Dermis microvascular lymphatic vessel endothelial cell (primary cell): Measurements from ENCODE around the gene G6PC1. TPM values are rescaled to one million over a fixed set of nuclear protein-coding genes. Genes with fewer than 3 reads are reported as not detected.
"Not testable (repeated sequence)": the region's sequence is repeated elsewhere in the genome, so short reads cannot be mapped to it uniquely, and the experiment has no call there.

Experiments
- DNase-seq, 2 donors: peaks; one replicate each; pipeline versions ENCODE4 v3.0.0 to v3.0.0-alpha.2; 2010; ENCODE audit warnings: low read depth in 2 of 2
- total RNA-seq: library from RNA; depleted of rRNA; stranded (reverse); fragments of >200 nt; gene quantifications from 2 replicates; pipeline ENCODE4 v1.2.1, GENCODE V29; 2014

The G6PC1 gene
- not detected in 2 replicates for total RNA-seq

DNA sequence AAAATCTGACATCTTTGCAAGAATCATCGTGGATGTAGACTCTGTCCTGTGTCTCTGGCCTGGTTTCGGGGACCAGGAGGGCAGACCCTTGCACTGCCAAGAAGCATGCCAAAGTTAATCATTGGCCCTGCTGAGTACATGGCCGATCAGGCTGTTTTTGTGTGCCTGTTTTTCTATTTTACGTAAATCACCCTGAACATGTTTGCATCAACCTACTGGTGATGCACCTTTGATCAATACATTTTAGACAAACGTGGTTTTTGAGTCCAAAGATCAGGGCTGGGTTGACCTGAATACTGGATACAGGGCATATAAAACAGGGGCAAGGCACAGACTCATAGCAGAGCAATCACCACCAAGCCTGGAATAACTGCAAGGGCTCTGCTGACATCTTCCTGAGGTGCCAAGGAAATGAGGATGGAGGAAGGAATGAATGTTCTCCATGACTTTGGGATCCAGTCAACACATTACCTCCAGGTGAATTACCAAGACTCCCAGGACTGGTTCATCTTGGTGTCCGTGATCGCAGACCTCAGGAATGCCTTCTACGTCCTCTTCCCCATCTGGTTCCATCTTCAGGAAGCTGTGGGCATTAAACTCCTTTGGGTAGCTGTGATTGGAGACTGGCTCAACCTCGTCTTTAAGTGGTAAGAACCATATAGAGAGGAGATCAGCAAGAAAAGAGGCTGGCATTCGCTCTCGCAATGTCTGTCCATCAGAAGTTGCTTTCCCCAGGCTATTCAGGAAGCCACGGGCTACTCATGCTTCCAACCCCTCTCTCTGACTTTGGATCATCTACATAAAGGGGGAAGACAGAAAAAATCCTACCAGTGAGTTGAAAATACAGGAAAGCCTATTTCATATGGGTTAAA lies at the start of gene G6PC1:
Gene G6PC1, plus strand, starts transcription at position 340 of the 872 bp plus-strand sequence. Its CDS starts 78 bp downstream, at position 418.
- DNase-seq = no peak

DNA sequence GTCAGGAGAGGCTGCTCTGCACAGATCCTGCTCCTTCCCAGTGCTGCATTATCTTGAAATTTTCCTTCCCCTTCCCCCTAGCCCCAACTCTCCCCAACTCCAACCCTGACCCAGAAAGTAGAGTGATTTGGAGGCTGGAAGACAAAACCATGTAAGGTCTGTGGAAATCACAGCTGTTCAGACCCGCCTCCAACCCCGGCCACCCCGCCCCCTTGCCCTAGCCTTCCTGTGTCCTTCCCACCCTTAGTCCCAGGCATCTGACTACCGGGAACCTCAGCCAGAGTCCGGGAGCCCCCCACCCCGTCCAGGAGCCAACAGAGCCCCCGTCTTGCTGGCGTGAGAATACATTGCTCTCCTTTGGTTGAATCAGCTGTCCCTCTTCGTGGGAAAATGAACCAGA lies 49.6 kb upstream of the G6PC1 start, which contains the start of gene AOC3:
Gene AOC3, plus strand, starts transcription at position 246 of the 400 bp plus-strand sequence. Its CDS starts 145 bp downstream, at position 391.
- DNase-seq = no peak

- not testable (repeated sequence) for DNase-seq
Measured at GRCh38 chr17:42851371-42852240, 49.0 kb upstream of the G6PC1 start.

DNA sequence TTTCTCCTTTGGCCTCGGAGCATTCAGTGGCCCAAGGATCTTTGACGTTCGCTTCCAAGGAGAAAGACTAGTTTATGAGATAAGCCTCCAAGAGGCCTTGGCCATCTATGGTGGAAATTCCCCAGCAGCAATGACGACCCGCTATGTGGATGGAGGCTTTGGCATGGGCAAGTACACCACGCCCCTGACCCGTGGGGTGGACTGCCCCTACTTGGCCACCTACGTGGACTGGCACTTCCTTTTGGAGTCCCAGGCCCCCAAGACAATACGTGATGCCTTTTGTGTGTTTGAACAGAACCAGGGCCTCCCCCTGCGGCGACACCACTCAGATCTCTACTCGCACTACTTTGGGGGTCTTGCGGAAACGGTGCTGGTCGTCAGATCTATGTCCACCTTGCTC lies 48.2 kb upstream of the G6PC1 start:
- no peak for DNase-seq

DNA sequence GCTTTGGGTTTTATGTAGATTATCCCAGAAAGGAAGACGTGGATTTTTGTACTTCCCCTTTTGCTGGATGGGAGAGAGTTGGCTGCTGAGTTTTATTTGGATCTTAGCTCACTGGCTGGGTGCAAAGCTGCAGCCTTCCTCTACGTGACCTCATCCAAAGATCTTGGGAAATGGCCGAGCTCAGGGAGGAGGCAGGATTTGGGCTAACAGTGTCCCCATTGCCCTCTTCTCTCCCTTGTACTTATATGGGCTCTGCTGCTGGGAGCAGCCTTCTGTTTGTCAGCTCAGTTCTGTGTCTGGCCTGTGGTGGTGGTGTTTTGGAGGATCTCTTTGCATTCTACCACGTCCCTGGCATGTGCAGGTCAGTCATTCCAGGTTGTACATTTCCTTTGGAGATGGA lies 47.6 kb upstream of the G6PC1 start:
- no peak for DNase-seq

DNA sequence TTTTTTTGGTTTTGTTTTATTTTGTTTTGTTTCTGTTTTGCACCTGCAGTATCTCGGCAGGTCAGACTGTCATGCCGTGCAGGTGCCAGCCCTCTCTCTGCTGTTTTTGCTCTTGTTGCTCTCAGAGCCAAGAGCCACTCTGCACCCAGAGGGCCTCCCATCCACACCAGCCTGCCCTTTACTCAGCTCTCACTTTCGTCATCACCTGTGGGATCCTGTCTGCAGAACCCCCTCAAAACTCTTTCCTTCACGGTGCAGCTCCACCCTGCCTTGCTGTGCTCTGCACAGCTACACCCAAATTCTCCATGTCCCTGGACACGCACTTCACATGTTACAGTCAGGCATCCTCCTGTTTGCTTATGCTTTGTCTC lies 47.0 kb upstream of the G6PC1 start:
- no peak for DNase-seq

DNA sequence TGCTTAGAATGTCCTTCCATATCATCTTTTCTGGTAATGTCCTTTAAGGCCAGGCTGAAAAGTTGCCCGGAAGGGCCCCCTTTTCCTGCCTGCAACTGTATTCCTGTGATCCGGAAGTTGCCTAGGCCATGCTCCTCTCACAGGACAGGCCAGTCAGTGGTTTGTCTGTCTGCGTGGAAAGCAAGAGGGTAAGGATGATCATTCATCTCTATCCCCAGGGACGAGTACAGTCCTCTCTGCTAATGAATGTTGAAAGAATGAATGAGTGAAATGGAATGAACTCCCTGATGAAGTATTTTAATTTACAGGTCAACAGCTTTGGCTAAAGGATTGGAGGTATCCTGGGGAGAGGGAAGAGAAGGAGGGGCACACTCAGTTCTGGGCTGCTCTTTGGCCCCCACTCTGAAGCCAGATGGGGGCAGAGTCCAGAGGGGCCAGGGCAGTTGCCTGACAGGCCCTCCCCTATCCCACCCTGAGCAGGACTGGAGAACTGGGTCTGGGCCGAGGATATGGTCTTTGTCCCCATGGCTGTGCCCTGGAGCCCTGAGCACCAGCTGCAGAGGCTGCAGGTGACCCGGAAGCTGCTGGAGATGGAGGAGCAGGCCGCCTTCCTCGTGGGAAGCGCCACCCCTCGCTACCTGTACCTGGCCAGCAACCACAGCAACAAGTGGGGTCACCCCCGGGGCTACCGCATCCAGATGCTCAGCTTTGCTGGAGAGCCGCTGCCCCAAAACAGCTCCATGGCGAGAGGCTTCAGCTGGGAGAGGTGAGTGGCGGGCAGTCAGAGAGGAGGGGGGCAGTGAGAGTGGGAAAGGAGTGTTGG lies 46.4 kb upstream of the G6PC1 start:
- DNase-seq = no peak

GRCh38 chr17:42855048-42855596 lies 45.5 kb upstream of the G6PC1 start:
- no peak for DNase-seq

DNA sequence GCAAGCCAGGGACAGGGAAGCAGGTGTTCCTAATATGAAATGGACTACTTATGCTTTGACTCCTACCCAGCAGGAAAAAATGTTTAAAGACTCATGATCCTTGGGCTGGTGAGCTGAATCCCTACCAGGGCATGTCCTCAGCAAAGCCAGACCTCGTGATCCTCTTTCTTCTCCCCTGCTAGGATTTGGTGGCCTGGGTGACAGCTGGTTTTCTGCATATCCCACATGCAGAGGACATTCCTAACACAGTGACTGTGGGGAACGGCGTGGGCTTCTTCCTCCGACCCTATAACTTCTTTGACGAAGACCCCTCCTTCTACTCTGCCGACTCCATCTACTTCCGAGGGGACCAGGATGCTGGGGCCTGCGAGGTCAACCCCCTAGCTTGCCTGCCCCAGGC lies 44.5 kb upstream of the G6PC1 start:
- DNase-seq = not testable (repeated sequence)

- DNase-seq = not testable (repeated sequence)
Measured at GRCh38 chr17:42856516-42856915, 44.1 kb upstream of the G6PC1 start.

GRCh38 chr17:42857389-42857788 lies 43.2 kb upstream of the G6PC1 start:
- DNase-seq = no peak

DNA sequence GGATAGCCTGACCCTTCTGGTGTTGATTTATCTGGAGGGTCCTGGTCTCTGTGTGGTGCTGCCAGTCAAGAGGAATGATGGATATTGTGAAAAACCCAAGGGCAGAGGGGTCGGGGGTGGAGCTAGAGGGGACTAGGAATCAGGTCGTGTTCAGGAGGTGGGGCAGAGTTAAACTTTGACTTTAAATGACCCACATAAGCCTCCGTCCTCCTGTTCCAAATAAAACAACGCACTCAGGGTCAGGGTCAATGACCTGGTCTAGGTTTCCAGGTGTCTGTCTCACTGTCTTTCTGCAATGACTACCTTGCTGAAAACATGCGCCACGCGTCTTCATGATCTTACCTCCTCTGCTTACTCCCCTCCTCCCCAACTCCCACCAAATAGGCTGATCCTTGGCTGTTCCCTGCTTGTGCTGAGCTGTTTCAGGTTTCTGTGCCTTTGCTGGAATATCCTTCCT lies 34.9 kb upstream of the G6PC1 start:
- no peak for DNase-seq

DNA sequence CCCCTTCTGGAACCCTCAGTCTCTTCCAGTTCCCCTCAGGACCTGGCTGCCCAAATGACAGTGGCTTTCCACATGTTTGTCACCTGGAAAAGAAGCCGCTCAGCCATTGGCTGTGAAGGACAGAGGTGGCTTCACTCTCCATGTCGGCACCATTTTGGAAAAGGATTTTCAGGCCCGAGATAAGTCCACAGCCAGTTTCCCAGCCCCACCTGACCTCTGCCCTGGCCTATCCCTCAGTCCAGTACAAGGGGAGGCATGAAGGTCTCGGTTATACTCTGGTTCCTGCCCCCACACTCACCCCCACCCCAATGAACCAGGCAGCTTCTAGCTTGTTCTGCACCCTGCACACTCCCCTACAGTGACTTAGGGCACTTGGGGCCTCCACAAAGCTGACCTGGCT lies 34.4 kb upstream of the G6PC1 start:
- no peak for DNase-seq

DNA sequence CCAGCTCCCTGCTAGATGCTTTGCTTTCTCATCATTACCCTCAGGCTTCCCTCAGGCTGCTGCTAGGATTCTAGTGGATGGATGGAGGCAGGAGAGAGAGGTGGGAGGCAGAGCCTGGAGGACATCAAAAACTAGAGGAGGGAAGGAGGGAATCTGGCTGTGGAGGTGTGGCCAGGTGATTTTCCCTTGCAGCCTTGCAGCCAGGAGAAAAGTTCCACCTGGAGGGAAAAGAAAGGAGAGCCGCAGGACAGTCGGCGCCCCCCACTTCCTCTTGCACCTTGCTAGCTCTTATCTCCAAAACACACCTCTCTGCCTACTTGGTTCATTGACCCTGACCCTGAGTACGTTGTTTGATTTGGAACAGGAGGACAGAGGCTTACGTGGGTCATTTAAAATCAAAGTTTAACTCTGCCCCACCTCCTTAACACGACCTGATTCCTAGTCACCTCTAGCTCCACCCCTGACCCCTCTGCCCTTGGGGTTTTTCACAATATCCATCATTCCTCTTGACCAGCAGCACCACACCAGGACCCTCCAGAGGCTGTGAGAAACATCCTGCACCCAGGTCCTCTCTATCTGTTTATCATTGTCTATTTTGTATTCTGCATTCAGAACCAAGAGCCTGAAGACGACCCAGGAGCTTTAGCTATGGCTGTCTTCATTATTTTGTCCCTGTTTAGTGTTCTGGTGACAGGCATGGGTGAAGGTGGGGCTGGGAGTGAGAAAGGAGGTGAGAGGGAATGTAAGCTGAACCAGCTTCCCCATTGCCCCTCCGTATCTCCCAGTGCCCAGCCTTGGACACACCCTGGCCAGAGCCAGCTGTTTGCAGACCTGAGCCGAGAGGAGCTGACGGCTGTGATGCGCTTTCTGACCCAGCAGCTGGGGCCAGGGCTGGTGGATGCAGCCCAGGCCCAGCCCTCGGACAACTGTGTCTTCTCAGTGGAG lies 33.7 kb upstream of the G6PC1 start:
- no peak for DNase-seq

DNA sequence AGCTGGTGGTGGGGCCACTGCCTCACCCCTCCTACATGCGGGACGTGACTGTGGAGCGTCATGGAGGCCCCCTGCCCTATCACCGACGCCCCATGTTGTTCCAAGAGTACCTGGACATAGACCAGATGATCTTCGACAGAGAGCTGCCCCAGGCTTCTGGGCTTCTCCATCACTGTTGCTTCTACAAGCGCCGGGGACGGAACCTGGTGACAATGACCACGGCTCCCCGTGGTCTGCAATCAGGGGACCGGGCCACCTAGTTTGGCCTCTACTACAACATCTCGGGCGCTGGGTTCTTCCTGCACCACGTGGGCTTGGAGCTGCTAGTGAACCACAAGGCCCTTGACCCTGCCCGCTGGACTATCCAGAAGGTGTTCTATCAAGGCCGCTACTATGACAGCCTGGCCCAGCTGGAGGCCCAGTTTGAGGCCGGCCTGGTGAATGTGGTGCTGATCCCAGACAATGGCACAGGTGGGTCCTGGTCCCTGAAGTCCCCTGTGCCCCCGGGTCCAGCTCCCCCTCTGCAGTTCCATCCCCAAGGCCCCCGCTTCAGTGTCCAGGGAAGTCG lies 32.8 kb upstream of the G6PC1 start:
- DNase-seq = not testable (repeated sequence)

DNA sequence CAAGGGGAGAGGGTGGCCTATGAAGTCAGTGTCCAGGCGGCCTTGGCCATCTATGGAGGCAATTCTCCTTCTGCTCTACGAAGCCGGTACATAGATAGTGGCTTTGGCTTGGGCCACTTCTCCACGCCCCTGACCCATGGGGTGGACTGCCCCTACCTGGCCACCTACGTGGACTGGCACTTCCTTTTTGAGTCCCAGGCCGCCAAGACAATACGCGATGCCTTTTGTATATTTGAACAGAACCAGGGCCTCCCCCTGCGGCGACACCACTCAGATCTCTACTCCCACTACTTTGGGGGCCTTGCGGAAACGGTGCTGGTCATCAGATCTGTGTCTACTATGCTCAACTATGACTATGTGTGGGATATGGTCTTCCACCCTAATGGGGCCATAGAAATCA lies 32.3 kb upstream of the G6PC1 start:
- DNase-seq = no peak

DNA sequence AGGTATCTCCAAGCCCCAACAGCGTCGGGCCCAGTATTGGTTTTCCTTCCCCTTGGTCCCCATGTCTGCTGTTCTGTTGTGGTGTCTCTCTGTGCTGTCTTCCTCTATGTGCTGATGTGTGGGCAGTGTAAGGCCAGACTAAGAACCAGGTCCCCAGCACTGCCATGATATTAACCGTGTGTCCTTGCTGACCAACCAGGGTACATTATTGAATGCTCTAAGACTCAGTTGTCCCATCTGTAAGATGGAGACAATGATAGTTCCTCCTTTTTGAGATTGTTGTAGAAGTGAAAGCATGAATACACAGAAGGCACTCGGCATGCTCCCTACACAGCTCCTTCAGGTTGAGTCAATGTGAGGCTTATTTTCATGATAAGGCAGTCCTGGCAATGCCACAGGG lies 29.0 kb upstream of the G6PC1 start:
- DNase-seq = no peak

- no peak for DNase-seq
Measured at GRCh38 chr17:42872251-42872965, 28.2 kb upstream of the G6PC1 start.

DNA sequence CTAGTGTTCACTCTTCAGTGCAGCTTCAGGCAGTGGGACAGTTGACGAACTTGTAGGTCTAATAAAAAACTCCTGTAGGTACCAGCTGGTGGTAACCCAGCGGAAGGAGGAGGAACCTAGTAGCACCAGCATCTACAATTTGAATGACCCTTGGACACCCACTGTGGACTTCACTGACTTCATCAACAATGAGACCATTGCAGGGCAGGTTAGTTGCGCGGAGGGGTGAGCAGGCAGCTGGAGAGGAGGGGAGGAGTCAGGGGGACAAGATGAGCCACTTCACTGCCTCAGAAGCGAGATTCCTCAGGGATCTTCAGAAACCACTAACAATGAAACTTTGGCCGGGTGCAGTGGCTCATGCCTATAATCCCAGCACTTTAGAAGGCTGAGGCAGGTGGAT lies 27.3 kb upstream of the G6PC1 start:
- DNase-seq = no peak
